ENCODE results near the gene POMT1.

The POMT1 gene

GRCh38 chr9:131475111-131475955 is 27.4 kb upstream of the POMT1 start:
- Histone ChIP-seq H2AFZ (ENCODE audit: low read depth) (no peak overlapping the region), H3K4me2 (no peak overlapping the region), H3K4me1 (ENCODE audit: low read depth, poor library complexity, severe bottlenecking) (no peaks in the 10 kb centered on the region), H3K27me3 (ENCODE audit: insufficient read depth, low read depth) (no peaks in the 10 kb centered on the region), H3K4me3 (IDR thresholded peaks at IDR 0.05; ENCODE audit: insufficient read depth, low read depth, low read length) (no peak overlapping the region), H3K79me2 (ENCODE audit: insufficient read depth, low read depth) (peaks cover 15% of the 10 kb centered on the region; the same call in 1 of the 2 replicates), H4K20me1 (ENCODE audit: insufficient read depth) (no peaks in the 10 kb centered on the region), H3K9ac (no peak overlapping the region), H3K36me3 (ENCODE audit: insufficient read depth) (peaks cover 18% of the 10 kb centered on the region; the same call in 1 of the 2 replicates), H3K27ac (no peak overlapping the region)
- TF ChIP-seq, protein P1, sequence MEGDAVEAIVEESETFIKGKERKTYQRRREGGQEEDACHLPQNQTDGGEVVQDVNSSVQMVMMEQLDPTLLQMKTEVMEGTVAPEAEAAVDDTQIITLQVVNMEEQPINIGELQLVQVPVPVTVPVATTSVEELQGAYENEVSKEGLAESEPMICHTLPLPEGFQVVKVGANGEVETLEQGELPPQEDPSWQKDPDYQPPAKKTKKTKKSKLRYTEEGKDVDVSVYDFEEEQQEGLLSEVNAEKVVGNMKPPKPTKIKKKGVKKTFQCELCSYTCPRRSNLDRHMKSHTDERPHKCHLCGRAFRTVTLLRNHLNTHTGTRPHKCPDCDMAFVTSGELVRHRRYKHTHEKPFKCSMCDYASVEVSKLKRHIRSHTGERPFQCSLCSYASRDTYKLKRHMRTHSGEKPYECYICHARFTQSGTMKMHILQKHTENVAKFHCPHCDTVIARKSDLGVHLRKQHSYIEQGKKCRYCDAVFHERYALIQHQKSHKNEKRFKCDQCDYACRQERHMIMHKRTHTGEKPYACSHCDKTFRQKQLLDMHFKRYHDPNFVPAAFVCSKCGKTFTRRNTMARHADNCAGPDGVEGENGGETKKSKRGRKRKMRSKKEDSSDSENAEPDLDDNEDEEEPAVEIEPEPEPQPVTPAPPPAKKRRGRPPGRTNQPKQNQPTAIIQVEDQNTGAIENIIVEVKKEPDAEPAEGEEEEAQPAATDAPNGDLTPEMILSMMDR (conservative IDR thresholded peaks at IDR 0.05; ENCODE audit: low read depth, low read length), result no peak

DNA sequence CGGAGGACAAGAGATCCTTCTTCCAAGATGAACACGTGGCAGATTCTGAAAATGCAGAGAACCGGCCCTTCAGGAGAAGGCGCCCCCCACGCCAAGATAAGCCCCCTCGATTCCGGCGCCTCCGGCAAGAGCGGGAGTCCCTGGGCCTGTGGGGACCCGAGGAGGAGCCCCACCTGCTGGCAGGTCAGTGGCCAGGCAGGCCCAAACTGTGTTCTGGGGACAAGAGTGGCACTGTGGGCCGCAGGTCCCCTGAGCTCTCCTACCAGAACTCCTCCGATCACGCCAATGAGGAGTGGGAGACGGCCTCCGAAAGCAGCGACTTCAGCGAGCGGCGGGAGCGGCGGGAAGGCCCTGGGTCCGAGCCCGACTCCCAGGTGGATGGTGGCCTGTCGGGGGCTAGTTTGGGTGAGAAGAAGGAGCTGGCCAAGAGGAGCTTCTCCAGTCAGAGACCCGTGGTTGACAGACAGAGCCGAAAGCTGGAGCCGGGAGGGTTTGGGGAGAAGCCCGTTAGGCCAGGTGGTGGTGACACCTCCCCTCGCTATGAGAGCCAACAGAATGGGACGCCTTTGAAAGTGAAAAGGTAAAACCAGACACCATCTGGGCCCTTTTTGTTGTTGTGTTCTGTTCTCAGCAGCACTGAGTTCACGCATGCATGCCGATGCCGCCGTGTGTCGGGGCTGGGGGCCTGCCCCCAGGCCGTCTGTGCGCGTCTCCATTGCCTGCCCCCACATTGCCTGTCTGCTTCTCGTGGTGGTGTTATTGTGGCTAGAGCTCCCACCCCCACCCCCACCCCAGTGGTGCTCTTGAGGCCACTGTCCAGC is 26.6 kb upstream of the POMT1 start:
- Histone ChIP-seq H3K9ac (no peak overlapping the region), H4K20me1 (ENCODE audit: insufficient read depth) (no peaks in the 10 kb centered on the region), H2AFZ (ENCODE audit: low read depth) (no peak overlapping the region), H3K27me3 (ENCODE audit: insufficient read depth, low read depth) (no peaks in the 10 kb centered on the region), H3K79me2 (ENCODE audit: insufficient read depth, low read depth) (peaks cover 15% of the 10 kb centered on the region; the same call in 1 of the 2 replicates), H3K36me3 (ENCODE audit: insufficient read depth) (peaks cover 13% of the 10 kb centered on the region; the same call in 1 of the 2 replicates), H3K4me2 (no peak overlapping the region), H3K27ac (no peak overlapping the region), H3K4me1 (ENCODE audit: low read depth, poor library complexity, severe bottlenecking) (no peaks in the 10 kb centered on the region), H3K4me3 (IDR thresholded peaks at IDR 0.05; ENCODE audit: insufficient read depth, low read depth, low read length) (no peak overlapping the region)
- TF ChIP-seq, protein P1 (conservative IDR thresholded peaks at IDR 0.05; ENCODE audit: low read depth, low read length), result peak; percentile 35; the same call in 1 of the 2 replicates

GRCh38 chr9:131476777-131477345 is 25.9 kb upstream of the POMT1 start:
- Histone ChIP-seq H3K4me1 (ENCODE audit: low read depth, poor library complexity, severe bottlenecking) (no peaks in the 10 kb centered on the region), H2AFZ (ENCODE audit: low read depth) (no peak overlapping the region), H3K79me2 (ENCODE audit: insufficient read depth, low read depth) (peaks cover 10% of the 10 kb centered on the region; the same call in 1 of the 2 replicates), H3K27ac (no peak overlapping the region), H3K27me3 (ENCODE audit: insufficient read depth, low read depth) (no peaks in the 10 kb centered on the region), H4K20me1 (ENCODE audit: insufficient read depth) (no peaks in the 10 kb centered on the region), H3K9ac (no peak overlapping the region), H3K4me3 (IDR thresholded peaks at IDR 0.05; ENCODE audit: insufficient read depth, low read depth, low read length) (no peak overlapping the region), H3K4me2 (no peak overlapping the region), H3K36me3 (ENCODE audit: insufficient read depth) (peaks cover 13% of the 10 kb centered on the region; the same call in 1 of the 2 replicates)
- TF ChIP-seq, protein P1 (conservative IDR thresholded peaks at IDR 0.05; ENCODE audit: low read depth, low read length), result no peak

DNA sequence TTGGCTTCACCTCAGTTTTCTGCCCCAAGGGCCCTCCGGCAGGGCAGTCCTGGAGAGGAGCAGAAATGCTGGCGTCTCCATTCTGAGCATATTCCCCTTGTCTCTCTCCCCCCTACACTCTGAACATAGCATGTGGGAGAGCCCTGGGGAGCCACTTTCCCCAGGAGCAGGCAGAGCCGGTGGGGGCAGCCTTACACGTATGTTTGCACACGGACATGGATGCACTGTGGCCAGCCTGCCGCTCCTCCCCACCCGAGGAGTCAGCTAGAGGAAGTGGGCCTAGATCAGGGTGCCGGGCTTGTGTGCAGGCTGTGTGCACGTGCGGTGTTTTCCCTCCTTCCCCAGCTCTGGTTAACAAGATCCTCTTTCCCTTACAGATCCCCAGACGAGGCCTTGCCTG is 25.4 kb upstream of the POMT1 start:
- no peaks in the 10 kb centered on the region for H4K20me1 ChIP-seq (ENCODE audit: insufficient read depth)

More for the DNA sequence above, 25.4 kb upstream of the POMT1 start:
- H3K4me1 ChIP-seq (ENCODE audit: low read depth, poor library complexity, severe bottlenecking), result no peaks in the 10 kb centered on the region
- peaks cover 13% of the 10 kb centered on the region; the same call in 1 of the 2 replicates for H3K36me3 ChIP-seq (ENCODE audit: insufficient read depth)
- no peaks in the 10 kb centered on the region for H3K27me3 ChIP-seq (ENCODE audit: insufficient read depth, low read depth)
- no peak overlapping the region for H3K9ac ChIP-seq
- H3K4me2 ChIP-seq, result no peak overlapping the region
- H2AFZ ChIP-seq (ENCODE audit: low read depth), result no peak overlapping the region
- no peak overlapping the region for H3K27ac ChIP-seq
- peaks cover 9% of the 10 kb centered on the region; the same call in 1 of the 2 replicates for H3K79me2 ChIP-seq (ENCODE audit: insufficient read depth, low read depth)
- TF ChIP-seq, protein P1 (conservative IDR thresholded peaks at IDR 0.05; ENCODE audit: low read depth, low read length), result no peak
- H3K4me3 ChIP-seq (IDR thresholded peaks at IDR 0.05; ENCODE audit: insufficient read depth, low read depth, low read length), result no peak overlapping the region

Data from KMS-11 (cell line).